Keratinocyte (primary cell): Measurements from ENCODE around the gene MACROH2A1.

Experiments
- EZH2 ChIP-seq: IDR thresholded peaks from one replicate; pipeline ENCODE4 v1.6.1; 2012; ENCODE audit warnings: inconsistent platforms, mild to moderate bottlenecking, low read length, moderate library complexity
- TF ChIP-seq, protein P1 (sequence below), 3 experiments: IDR thresholded peaks in 1 of 3; conservative IDR thresholded peaks in 1 of 3; optimal IDR thresholded peaks in 1 of 3; 2 replicates in 2 of 3; 3 replicates in 1 of 3; pipeline versions ENCODE3 to v1.5.1; 2011; ENCODE audit warnings: low read length in 3 of 3, mild to moderate bottlenecking in 3 of 3, moderate library complexity in 2 of 3, control low read depth in 1 of 3, inconsistent platforms in 1 of 3; ENCODE audit not compliant: insufficient read depth in 2 of 3; ENCODE audit errors: extremely low read depth in 1 of 3

GRCh38 chr5:135345956-135346731 is 52.9 kb downstream of the MACROH2A1 start:
- TF ChIP-seq, protein P1, sequence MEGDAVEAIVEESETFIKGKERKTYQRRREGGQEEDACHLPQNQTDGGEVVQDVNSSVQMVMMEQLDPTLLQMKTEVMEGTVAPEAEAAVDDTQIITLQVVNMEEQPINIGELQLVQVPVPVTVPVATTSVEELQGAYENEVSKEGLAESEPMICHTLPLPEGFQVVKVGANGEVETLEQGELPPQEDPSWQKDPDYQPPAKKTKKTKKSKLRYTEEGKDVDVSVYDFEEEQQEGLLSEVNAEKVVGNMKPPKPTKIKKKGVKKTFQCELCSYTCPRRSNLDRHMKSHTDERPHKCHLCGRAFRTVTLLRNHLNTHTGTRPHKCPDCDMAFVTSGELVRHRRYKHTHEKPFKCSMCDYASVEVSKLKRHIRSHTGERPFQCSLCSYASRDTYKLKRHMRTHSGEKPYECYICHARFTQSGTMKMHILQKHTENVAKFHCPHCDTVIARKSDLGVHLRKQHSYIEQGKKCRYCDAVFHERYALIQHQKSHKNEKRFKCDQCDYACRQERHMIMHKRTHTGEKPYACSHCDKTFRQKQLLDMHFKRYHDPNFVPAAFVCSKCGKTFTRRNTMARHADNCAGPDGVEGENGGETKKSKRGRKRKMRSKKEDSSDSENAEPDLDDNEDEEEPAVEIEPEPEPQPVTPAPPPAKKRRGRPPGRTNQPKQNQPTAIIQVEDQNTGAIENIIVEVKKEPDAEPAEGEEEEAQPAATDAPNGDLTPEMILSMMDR (optimal IDR thresholded peaks at IDR 0.05 in 1 of 3, IDR thresholded peaks at IDR 0.05 in 1 of 3, conservative IDR thresholded peaks at IDR 0.05 in 1 of 3; ENCODE audit: extremely low read depth in 1 of 3, insufficient read depth in 2 of 3, low read length in 3 of 3), result no peak
- no peak for TF ChIP-seq EZH2
